HEK293T (cell line): ENCODE results near the gene TTLL7.

ENCODE experiments used
- CTCF ChIA-PET: fragments of 350-600 bp; formaldehyde crosslinking; extraction: SDS; loops from one replicate; lab custom pipeline; 2021; ENCODE audit warnings: antibody characterized with exemption, inconsistent platforms; lab: Yijun Ruan, JAX
- POLR2A ChIA-PET: fragments of 350-600 bp; formaldehyde crosslinking; extraction: SDS; loops from one replicate; lab custom pipeline; 2020; ENCODE audit warnings: antibody characterized with exemption, inconsistent platforms; lab: Yijun Ruan, JAX
- DNase-seq: peaks from one replicate; pipeline ENCODE4 v3.0.0; 2012; ENCODE audit warnings: mixed read lengths; ENCODE audit errors: extremely low spot score
- ARNT ChIP-seq: fragments of 450-650 bp; IDR thresholded peaks from 2 replicates; pipeline ENCODE4 v1.6.1; 2017; ENCODE audit warnings: mild to moderate bottlenecking
- BHLHE40 ChIP-seq: fragments of 450-650 bp; IDR thresholded peaks from 2 replicates; pipeline ENCODE4 v1.6.1; 2016; ENCODE audit warnings: mild to moderate bottlenecking, moderate library complexity, borderline replicate concordance
- CTBP1 ChIP-seq: fragments of 450-650 bp; IDR thresholded peaks from 2 replicates; pipeline ENCODE4 v1.6.1; 2016; ENCODE audit warnings: borderline replicate concordance
- ELF4 ChIP-seq: fragments of 450-650 bp; IDR thresholded peaks from 2 replicates; pipeline ENCODE4 v1.6.1; 2017; ENCODE audit warnings: antibody characterized with exemption
- FOXA1 ChIP-seq: fragments of 450-650 bp; IDR thresholded peaks from 2 replicates; pipeline ENCODE4 v1.6.1; 2016; ENCODE audit warnings: mild to moderate bottlenecking
- FOXK2 ChIP-seq: fragments of 450-650 bp; IDR thresholded peaks from 2 replicates; pipeline ENCODE4 v1.6.1; 2016; ENCODE audit warnings: mild to moderate bottlenecking
- FOXM1 ChIP-seq: fragments of 450-650 bp; IDR thresholded peaks from 2 replicates; pipeline ENCODE4 v1.6.1; 2017; ENCODE audit warnings: mild to moderate bottlenecking, borderline replicate concordance
- HDGF ChIP-seq: fragments of 450-650 bp; IDR thresholded peaks from 2 replicates; pipeline ENCODE4 v1.6.1; 2017; ENCODE audit warnings: antibody characterized with exemption, borderline replicate concordance
- L3MBTL2 ChIP-seq: fragments of 450-650 bp; conservative IDR thresholded peaks from 2 replicates; pipeline ENCODE4 v1.6.1; 2016; ENCODE audit warnings: mild to moderate bottlenecking
- LEF1 ChIP-seq: fragments of 450-650 bp; IDR thresholded peaks from 2 replicates; pipeline ENCODE4 v1.6.1; 2017; ENCODE audit warnings: mild to moderate bottlenecking, borderline replicate concordance
- NFRKB ChIP-seq: fragments of 450-650 bp; IDR thresholded peaks from 2 replicates; pipeline ENCODE4 v1.6.1; 2016; ENCODE audit warnings: mild to moderate bottlenecking, moderate library complexity
- PKNOX1 ChIP-seq: fragments of 450-650 bp; IDR thresholded peaks from 2 replicates; pipeline ENCODE4 v1.6.1; 2016
- SP1 ChIP-seq: fragments of 450-650 bp; IDR thresholded peaks from 2 replicates; pipeline ENCODE4 v1.6.1; 2017
- SUZ12 ChIP-seq: fragments of 450-650 bp; IDR thresholded peaks from 2 replicates; pipeline ENCODE4 v1.6.1; 2016; ENCODE audit warnings: mild to moderate bottlenecking
- TARDBP ChIP-seq: fragments of 450-650 bp; IDR thresholded peaks from 2 replicates; pipeline ENCODE4 v1.6.1; 2016
- ZNF384 ChIP-seq: fragments of 450-650 bp; IDR thresholded peaks from 2 replicates; pipeline ENCODE4 v1.6.1; 2016

TTLL7 gene

GRCh38 chr1:83850834-83851233 is 148.1 kb downstream of the TTLL7 start:
- no peak for DNase-seq
- ChIA-PET POLR2A (no interaction called here), CTCF (interaction anchor here (0.7 kb wide), 1 partner anchor 157 kb away, joined by 3 read pairs; no protein-coding TSS in a partner anchor)
- no peak for TF ChIP-seq ARNT
- TF ChIP-seq TARDBP: no peak
- no peak for TF ChIP-seq BHLHE40
- no peak for TF ChIP-seq CTBP1
- TF ChIP-seq NFRKB: no peak
- TF ChIP-seq FOXA1: no peak
- TF ChIP-seq SP1: no peak

- CTCF ChIA-PET: no interaction called here
- POLR2A ChIA-PET: no interaction called here
- no peak for DNase-seq
- no peak for TF ChIP-seq SUZ12
- TF ChIP-seq ZNF384: no peak
- no peak for TF ChIP-seq NFRKB
Observed at GRCh38 chr1:83849191-83850061, 149.5 kb downstream of the TTLL7 start.

GRCh38 chr1:83846138-83846537 is 152.8 kb downstream of the TTLL7 start:
- ChIA-PET POLR2A (no interaction called here), CTCF (no interaction called here)
- no peak for DNase-seq
- TF ChIP-seq BHLHE40: no peak
- TF ChIP-seq CTBP1: peak; percentile 22; the same call in 1 of the 2 replicates

- no peak for DNase-seq
- CTCF ChIA-PET: no interaction called here
- no peak for TF ChIP-seq PKNOX1
- TF ChIP-seq ZNF384: no peak
- TF ChIP-seq TARDBP: no peak
- no peak for TF ChIP-seq BHLHE40
- no peak for TF ChIP-seq LEF1
- no peak for TF ChIP-seq ARNT
- TF ChIP-seq CTBP1: no peak
- no peak for TF ChIP-seq ELF4
- no peak for TF ChIP-seq NFRKB
- TF ChIP-seq SUZ12: no peak
- no peak for TF ChIP-seq HDGF
- no peak for TF ChIP-seq SP1
- no peak for TF ChIP-seq FOXK2
- no peak for TF ChIP-seq L3MBTL2
- no peak for TF ChIP-seq FOXM1
- TF ChIP-seq FOXA1: no peak
- POLR2A ChIA-PET: no interaction called here
Observed at GRCh38 chr1:83845437-83846071, 153.4 kb downstream of the TTLL7 start.

GRCh38 chr1:83844546-83844945 is 154.4 kb downstream of the TTLL7 start:
- TF ChIP-seq FOXM1: no peak
- no peak for TF ChIP-seq SUZ12
- no peak for TF ChIP-seq ARNT
- no peak for TF ChIP-seq PKNOX1
- no peak for TF ChIP-seq ELF4
- no peak for TF ChIP-seq NFRKB
- TF ChIP-seq TARDBP: no peak
- POLR2A ChIA-PET: no interaction called here
- CTCF ChIA-PET: no interaction called here
- no peak for DNase-seq

- ChIA-PET POLR2A (no interaction called here), CTCF (no interaction called here)
Observed at GRCh38 chr1:83839566-83840173, 159.3 kb downstream of the TTLL7 start.

GRCh38 chr1:83838573-83838972 is 160.4 kb downstream of the TTLL7 start:
- DNase-seq: no peak
- ChIA-PET CTCF (no interaction called here), POLR2A (no interaction called here)
- TF ChIP-seq HDGF (no peak), PKNOX1 (no peak), NFRKB (no peak), SP1 (no peak), ARNT (no peak), FOXK2 (no peak), SUZ12 (no peak), LEF1 (no peak), BHLHE40 (no peak), ZNF384 (no peak), L3MBTL2 (no peak), ELF4 (no peak), FOXM1 (no peak), TARDBP (no peak)

More at GRCh38 chr1:83839566-83840173, 159.3 kb downstream of the TTLL7 start:
- no peak for DNase-seq
- no peak for TF ChIP-seq TARDBP
- TF ChIP-seq L3MBTL2: no peak
- TF ChIP-seq FOXM1: no peak
- TF ChIP-seq SUZ12: no peak
- no peak for TF ChIP-seq LEF1
- no peak for TF ChIP-seq FOXK2
